H1 (cell line): ENCODE results near the gene NCAPD2. TPM values are rescaled to one million over a fixed set of nuclear protein-coding genes. Genes with fewer than 3 reads are reported as not detected.

Experiments
- CHD7 ChIP-seq: fragments of 300-600 bp; sonication (generic); IDR thresholded peaks from 2 replicates; pipeline ENCODE4 v1.7.1; 2012; ENCODE audit warnings: low read length, moderate library complexity, mild to moderate bottlenecking, inconsistent platforms; ENCODE audit not compliant: insufficient replicate concordance
- NRF1 ChIP-seq: IDR thresholded peaks from 2 replicates; pipeline ENCODE4 v1.6.1; 2011; ENCODE audit warnings: mild to moderate bottlenecking, low read depth, low read length, improper control_type of control experiment
- POU5F1 ChIP-seq: IDR thresholded peaks from 2 replicates; pipeline ENCODE4 v1.6.1; 2011; ENCODE audit warnings: low read depth, mild to moderate bottlenecking, low read length, moderate library complexity
- RAD21 ChIP-seq, 2 experiments: IDR thresholded peaks in 1 of 2; conservative IDR thresholded peaks in 1 of 2; 2 replicates each; pipeline ENCODE4 v1.6.1; 2011; ENCODE audit warnings: low read depth in 2 of 2, low read length in 2 of 2, improper control_type of control experiment in 1 of 2, inconsistent platforms in 1 of 2, mild to moderate bottlenecking in 1 of 2, moderate library complexity in 1 of 2
- SIN3A ChIP-seq, 2 experiments: IDR thresholded peaks in 1 of 2; conservative IDR thresholded peaks in 1 of 2; 2 replicates each; pipeline ENCODE4 v1.6.1; 2011 to 2012; ENCODE audit warnings: low read length in 2 of 2, improper control_type of control experiment in 1 of 2, low read depth in 1 of 2, mild to moderate bottlenecking in 1 of 2
- ZNF274 ChIP-seq: IDR thresholded peaks from 2 replicates; pipeline ENCODE4 v1.7.0; 2012; ENCODE audit warnings: low read length, borderline replicate concordance; ENCODE audit errors: extremely low read depth
- polyA plus RNA-seq, 7 experiments: library from polyadenylated mRNA; depleted of rRNA in 3 of 7; stranded (reverse) in 5 of 7; unstranded in 2 of 7; fragments of >200 nt in 5 of 7; fragments of 200-250 nt in 2 of 7; gene quantifications; 1 replicate in 5 of 7; 2 replicates in 1 of 7; 4 replicates in 1 of 7; pipeline versions ENCODE4 v1.2.1 to v1.2.3, GENCODE V29; 2011 to 2013; ENCODE audit warnings: missing spikeins in 2 of 7, mixed read lengths in 2 of 7
- total RNA-seq: library from RNA; stranded (reverse); fragmentation: NEBNext Ultra II Directional; extraction: Animal tissue kit (Norgen Biotek cat#: 25700); gene quantifications from 2 replicates; pipeline ENCODE4 v1.2.1, GENCODE V29; 2021

NCAPD2 gene
- total and polyA plus RNA-seq, 2 of the 8 experiments (the other 6 are each of a cell fraction or from before 2014, with no cell fraction given), result 55.8 to 132 TPM

- TF ChIP-seq CHD7 (no peak), SIN3A (conservative IDR thresholded peaks at IDR 0.05 in 1 of 2, IDR thresholded peaks at IDR 0.05 in 1 of 2; ENCODE audit: low read depth in 1 of 2, low read length in 2 of 2) (no peak), POU5F1 (no peak), NRF1 (no peak), RAD21 (IDR thresholded peaks at IDR 0.05 in 1 of 2, conservative IDR thresholded peaks at IDR 0.05 in 1 of 2; ENCODE audit: low read depth in 2 of 2, low read length in 2 of 2) (no peak), ZNF274 (no peak)
Measured at GRCh38 chr12:6460751-6461371, 33.0 kb upstream of the NCAPD2 start (continued).
